22Rv1 (cell line): Measurements from ENCODE around the gene SDK2.

Source experiments
- H3K27ac ChIP-seq: fragments of 450-650 bp; 2 replicates; pipeline ENCODE4 v1.5.1; 2017
- ZFX ChIP-seq: fragments of 450-650 bp; IDR thresholded peaks from 2 replicates; pipeline ENCODE4 v1.6.1; 2017; ENCODE audit warnings: antibody characterized with exemption, borderline replicate concordance
- TF ChIP-seq, protein P1 (sequence below): fragments of 450-650 bp; IDR thresholded peaks from 2 replicates; pipeline ENCODE4 v1.5.1; 2017; ENCODE audit warnings: mild to moderate bottlenecking

SDK2 gene

DNA sequence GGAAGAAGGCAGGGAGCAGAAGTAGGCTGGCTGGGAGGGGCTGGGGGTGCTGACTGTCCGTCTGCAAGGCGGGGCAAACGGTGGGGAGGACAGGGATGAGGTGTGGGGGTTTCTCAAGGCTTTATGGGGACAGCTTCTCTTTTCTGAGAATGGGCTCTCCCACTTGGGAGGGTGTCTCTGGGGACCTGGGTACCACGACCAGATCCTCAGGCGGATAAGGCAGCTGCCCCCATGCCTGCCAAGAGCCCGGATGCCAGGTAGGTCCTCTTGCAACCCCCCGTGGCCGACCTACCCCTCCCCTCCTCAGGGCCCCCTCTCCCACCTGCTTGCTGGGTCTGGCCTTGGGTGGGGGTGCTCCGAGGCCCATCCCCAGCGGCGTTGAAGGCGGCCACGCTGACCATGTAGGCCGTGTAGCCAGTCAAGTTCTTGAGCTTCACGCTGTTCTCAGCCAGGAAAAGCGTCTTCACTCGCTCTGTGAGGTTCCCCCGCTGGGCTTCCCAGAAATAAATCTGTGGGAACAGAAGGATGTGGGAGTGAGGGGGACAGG lies 276.1 kb downstream of the SDK2 start:
- TF ChIP-seq, protein P1, sequence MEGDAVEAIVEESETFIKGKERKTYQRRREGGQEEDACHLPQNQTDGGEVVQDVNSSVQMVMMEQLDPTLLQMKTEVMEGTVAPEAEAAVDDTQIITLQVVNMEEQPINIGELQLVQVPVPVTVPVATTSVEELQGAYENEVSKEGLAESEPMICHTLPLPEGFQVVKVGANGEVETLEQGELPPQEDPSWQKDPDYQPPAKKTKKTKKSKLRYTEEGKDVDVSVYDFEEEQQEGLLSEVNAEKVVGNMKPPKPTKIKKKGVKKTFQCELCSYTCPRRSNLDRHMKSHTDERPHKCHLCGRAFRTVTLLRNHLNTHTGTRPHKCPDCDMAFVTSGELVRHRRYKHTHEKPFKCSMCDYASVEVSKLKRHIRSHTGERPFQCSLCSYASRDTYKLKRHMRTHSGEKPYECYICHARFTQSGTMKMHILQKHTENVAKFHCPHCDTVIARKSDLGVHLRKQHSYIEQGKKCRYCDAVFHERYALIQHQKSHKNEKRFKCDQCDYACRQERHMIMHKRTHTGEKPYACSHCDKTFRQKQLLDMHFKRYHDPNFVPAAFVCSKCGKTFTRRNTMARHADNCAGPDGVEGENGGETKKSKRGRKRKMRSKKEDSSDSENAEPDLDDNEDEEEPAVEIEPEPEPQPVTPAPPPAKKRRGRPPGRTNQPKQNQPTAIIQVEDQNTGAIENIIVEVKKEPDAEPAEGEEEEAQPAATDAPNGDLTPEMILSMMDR = no peak
- TF ChIP-seq ZFX = no peak
- H3K27ac ChIP-seq = no peak overlapping the region

- no peak for TF ChIP-seq ZFX
- H3K27ac ChIP-seq = no peak overlapping the region
These were observed 278.2 kb downstream of the SDK2 start for GRCh38 chr17:73365906-73366623.

DNA sequence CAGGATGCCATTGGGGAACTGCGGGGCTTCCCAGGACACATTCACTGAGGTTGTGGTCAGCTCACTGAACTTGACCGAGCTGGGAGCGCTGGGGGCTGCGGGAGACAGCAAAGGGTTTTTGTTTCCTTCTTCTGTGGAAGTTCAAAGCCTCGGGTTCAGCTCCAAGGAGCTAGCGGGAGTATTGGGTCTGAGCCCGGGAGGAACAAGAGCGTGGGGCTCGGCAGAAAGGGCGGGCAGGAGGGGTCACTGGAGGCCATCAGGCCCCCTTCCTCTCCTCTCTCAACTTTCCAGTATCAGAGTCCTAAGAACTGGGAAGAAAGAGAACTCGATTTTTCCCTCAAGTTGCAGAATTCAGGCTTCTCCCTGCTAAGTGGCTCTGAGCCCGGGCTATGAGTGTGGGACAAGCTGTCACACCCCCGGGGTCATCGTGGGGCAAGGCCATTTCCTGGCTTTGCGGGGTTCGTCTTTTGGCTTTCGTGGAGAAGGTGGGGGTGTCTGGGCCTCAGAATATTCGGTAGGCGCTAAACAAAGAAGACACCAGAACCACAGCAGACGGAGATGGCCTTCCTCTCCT lies 278.9 kb downstream of the SDK2 start:
- H3K27ac ChIP-seq = no peak overlapping the region
- TF ChIP-seq, protein P1 = no peak
- no peak for TF ChIP-seq ZFX

DNA sequence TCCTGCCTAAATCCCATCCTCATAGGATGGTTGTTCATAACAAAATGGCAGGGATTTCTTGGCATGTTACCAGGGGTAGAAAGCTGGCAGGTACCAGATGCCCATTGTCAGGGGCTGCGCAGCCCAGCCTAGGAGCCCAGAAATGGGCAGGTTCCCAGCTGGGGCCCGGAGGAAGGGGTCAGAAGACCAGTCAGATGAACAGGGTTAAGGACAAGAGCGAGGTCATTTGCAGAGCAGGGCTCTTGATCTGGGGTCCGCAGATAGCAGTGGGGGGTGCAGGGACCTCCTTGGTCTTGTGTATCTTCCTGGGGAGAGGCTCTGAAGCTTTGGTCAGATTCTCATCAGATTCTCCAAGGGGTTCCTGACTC lies 280.1 kb downstream of the SDK2 start:
- no peak overlapping the region for H3K27ac ChIP-seq
- no peak for TF ChIP-seq ZFX
- TF ChIP-seq, protein P1 = no peak

GRCh38 chr17:73363442-73364154 lies 280.6 kb downstream of the SDK2 start:
- no peak for TF ChIP-seq ZFX
- TF ChIP-seq, protein P1 = no peak
- H3K27ac ChIP-seq = no peak overlapping the region

DNA sequence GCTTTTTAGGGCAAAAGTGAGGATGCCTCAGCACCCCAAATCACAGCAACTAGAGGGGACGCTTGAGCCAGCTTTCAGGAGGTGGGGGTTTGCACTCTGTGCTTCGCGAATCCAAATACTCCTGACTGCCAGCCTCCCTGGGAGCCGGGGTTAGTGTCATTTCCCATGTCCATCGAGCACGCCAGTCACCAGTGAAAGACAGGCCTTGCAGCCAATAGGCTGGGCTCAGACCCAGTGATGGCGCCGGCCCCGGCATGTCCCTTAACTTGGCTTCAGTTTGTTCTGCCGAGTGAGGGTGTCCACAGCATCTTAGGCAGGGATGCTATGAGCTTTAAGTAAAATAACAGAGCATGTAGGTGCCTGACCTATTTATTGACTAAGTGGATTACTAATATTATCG lies 281.5 kb downstream of the SDK2 start:
- H3K27ac ChIP-seq = no peak overlapping the region
- no peak for TF ChIP-seq ZFX
- TF ChIP-seq, protein P1 = no peak

DNA sequence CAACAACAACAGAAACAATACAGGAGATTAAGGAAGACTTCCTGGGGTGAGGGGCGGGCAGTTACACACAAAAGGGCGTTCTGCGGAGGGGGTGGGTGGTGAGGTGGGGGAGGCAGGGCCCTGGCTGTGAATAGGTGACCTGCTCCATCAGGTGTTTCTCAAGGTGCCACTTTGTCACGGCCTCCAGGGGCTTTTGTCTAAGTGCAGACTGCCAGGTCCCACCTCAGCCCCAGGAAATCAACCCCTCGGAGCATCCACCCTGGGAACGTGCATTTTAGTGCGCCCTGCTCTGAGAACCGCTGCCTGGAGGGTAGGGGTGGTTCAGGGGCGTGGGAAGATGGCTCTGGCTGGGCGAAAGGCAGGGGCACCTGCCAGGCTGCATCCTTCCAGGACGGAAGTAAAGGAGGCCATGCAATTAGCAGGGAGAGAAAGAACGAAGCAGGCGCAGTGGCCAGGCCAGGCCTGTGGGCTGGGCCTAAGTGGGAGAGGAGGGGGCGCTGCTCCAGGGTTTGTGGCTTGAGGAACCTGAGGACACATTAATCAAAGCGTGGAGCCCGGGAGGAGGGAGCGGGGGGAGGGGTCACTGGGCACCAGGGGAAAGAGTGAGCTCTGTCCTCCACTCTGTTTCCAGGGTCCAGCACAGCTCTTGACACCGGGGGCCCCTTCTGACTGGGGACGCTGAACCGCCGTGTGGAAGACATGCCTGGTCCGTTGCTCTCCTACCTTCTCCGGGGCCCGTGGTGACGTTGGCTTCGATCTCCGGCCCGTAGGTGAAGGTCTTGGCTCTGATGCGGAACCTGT lies 283.1 kb downstream of the SDK2 start:
- no peak overlapping the region for H3K27ac ChIP-seq
- TF ChIP-seq, protein P1 = no peak
- no peak for TF ChIP-seq ZFX
